Measurements from ENCODE around the gene NUAK1.

NUAK1 gene

GRCh38 chr12:106073179-106073578 is 65.6 kb downstream of the NUAK1 start:
- H3K9me3 Mint-ChIP-seq: no peaks in the 10 kb centered on the region
- peaks cover 0 to 33% of the 10 kb centered on the region in 2 donors for H3K27me3 Mint-ChIP-seq
- H3K36me3 Mint-ChIP-seq (ENCODE audit: insufficient read depth): no peaks in the 10 kb centered on the region
- no peak for DNase-seq
- ATAC-seq (replicated peaks): no peak
- H3K27ac Mint-ChIP-seq: no peak overlapping the region
- no peak overlapping the region for H3K4me3 Mint-ChIP-seq
- H3K4me1 Mint-ChIP-seq (ENCODE audit: low read depth in 2 of 2): no peaks in the 10 kb centered on the region

- ATAC-seq (replicated peaks) (no peak), DNase-seq (no peak)
- Mint-ChIP-seq H3K27me3 (peaks cover 0 to 31% of the 10 kb centered on the region in 2 donors), H3K4me3 (no peak overlapping the region), H3K9me3 (no peaks in the 10 kb centered on the region), H3K36me3 (ENCODE audit: insufficient read depth) (no peaks in the 10 kb centered on the region), H3K4me1 (ENCODE audit: low read depth in 2 of 2) (no peaks in the 10 kb centered on the region), H3K27ac (no peak overlapping the region)
Observed at GRCh38 chr12:106072751-106073150, 66.0 kb downstream of the NUAK1 start.

- ATAC-seq (replicated peaks) (no peak), DNase-seq (no peak)
- no peak overlapping the region for H3K4me3 Mint-ChIP-seq
- peaks cover 0 to 20% of the 10 kb centered on the region in 2 donors for H3K27me3 Mint-ChIP-seq
- no peaks in the 10 kb centered on the region for H3K9me3 Mint-ChIP-seq
- H3K27ac Mint-ChIP-seq: no peak overlapping the region
- no peaks in the 10 kb centered on the region for H3K36me3 Mint-ChIP-seq (ENCODE audit: insufficient read depth)
- no peaks in the 10 kb centered on the region for H3K4me1 Mint-ChIP-seq (ENCODE audit: low read depth in 2 of 2)
Observed at GRCh38 chr12:106071686-106072085, 67.1 kb downstream of the NUAK1 start.

GRCh38 chr12:106070611-106071010 is 68.1 kb downstream of the NUAK1 start:
- H3K27me3 Mint-ChIP-seq: peaks cover 0 to 16% of the 10 kb centered on the region in 2 donors
- H3K27ac Mint-ChIP-seq: no peak overlapping the region
- H3K9me3 Mint-ChIP-seq: no peaks in the 10 kb centered on the region

GRCh38 chr12:106070147-106070546 is 68.6 kb downstream of the NUAK1 start:
- ATAC-seq (replicated peaks): no peak

More at GRCh38 chr12:106070611-106071010, 68.1 kb downstream of the NUAK1 start:
- Mint-ChIP-seq H3K36me3 (ENCODE audit: insufficient read depth) (no peaks in the 10 kb centered on the region), H3K4me3 (no peak overlapping the region), H3K4me1 (ENCODE audit: low read depth in 2 of 2) (no peaks in the 10 kb centered on the region)
- ATAC-seq (replicated peaks): no peak
- DNase-seq: no peak

GRCh38 chr12:106068296-106068695 is 70.5 kb downstream of the NUAK1 start:
- Mint-ChIP-seq H3K36me3 (ENCODE audit: insufficient read depth) (no peaks in the 10 kb centered on the region), H3K9me3 (no peaks in the 10 kb centered on the region), H3K27ac (no peak overlapping the region), H3K4me3 (no peak overlapping the region), H3K4me1 (ENCODE audit: low read depth in 2 of 2) (no peaks in the 10 kb centered on the region), H3K27me3 (peaks cover 0 to 5% of the 10 kb centered on the region in 2 donors)
- ATAC-seq (replicated peaks) (no peak), DNase-seq (no peak)

More at GRCh38 chr12:106070147-106070546, 68.6 kb downstream of the NUAK1 start:
- DNase-seq: no peak
- H3K9me3 Mint-ChIP-seq: no peaks in the 10 kb centered on the region
- H3K4me1 Mint-ChIP-seq (ENCODE audit: low read depth in 2 of 2): no peaks in the 10 kb centered on the region
- peaks cover 0 to 14% of the 10 kb centered on the region in 2 donors for H3K27me3 Mint-ChIP-seq
- no peak overlapping the region for H3K4me3 Mint-ChIP-seq
- H3K36me3 Mint-ChIP-seq (ENCODE audit: insufficient read depth): no peaks in the 10 kb centered on the region
- no peak overlapping the region for H3K27ac Mint-ChIP-seq

- ATAC-seq (replicated peaks) (no peak), DNase-seq (no peak)
- Mint-ChIP-seq H3K9me3 (no peaks in the 10 kb centered on the region), H3K4me1 (ENCODE audit: low read depth in 2 of 2) (no peaks in the 10 kb centered on the region), H3K4me3 (no peak overlapping the region), H3K27ac (no peak overlapping the region), H3K36me3 (ENCODE audit: insufficient read depth) (no peaks in the 10 kb centered on the region), H3K27me3 (no peaks in the 10 kb centered on the region)
Observed at GRCh38 chr12:106067606-106068205, 71.0 kb downstream of the NUAK1 start.

GRCh38 chr12:106066726-106067325 is 71.9 kb downstream of the NUAK1 start:
- Mint-ChIP-seq H3K36me3 (ENCODE audit: insufficient read depth) (no peaks in the 10 kb centered on the region), H3K27me3 (no peaks in the 10 kb centered on the region), H3K4me1 (ENCODE audit: low read depth in 2 of 2) (no peaks in the 10 kb centered on the region), H3K27ac (no peak overlapping the region), H3K4me3 (no peak overlapping the region), H3K9me3 (no peaks in the 10 kb centered on the region)
- DNase-seq (no peak), ATAC-seq (replicated peaks) (no peak)

- no peak for ATAC-seq (replicated peaks)
- H3K27me3 Mint-ChIP-seq: no peaks in the 10 kb centered on the region
- no peaks in the 10 kb centered on the region for H3K36me3 Mint-ChIP-seq (ENCODE audit: insufficient read depth)
- no peaks in the 10 kb centered on the region for H3K4me1 Mint-ChIP-seq (ENCODE audit: low read depth in 2 of 2)
- no peak overlapping the region for H3K4me3 Mint-ChIP-seq
- no peaks in the 10 kb centered on the region for H3K9me3 Mint-ChIP-seq
- DNase-seq: no peak
- no peak overlapping the region for H3K27ac Mint-ChIP-seq
Observed at GRCh38 chr12:106066051-106066705, 72.6 kb downstream of the NUAK1 start.

GRCh38 chr12:106065506-106065905 is 73.2 kb downstream of the NUAK1 start:
- DNase-seq (no peak), ATAC-seq (replicated peaks) (no peak)
- no peaks in the 10 kb centered on the region for H3K4me1 Mint-ChIP-seq (ENCODE audit: low read depth in 2 of 2)
- no peak overlapping the region for H3K27ac Mint-ChIP-seq
- no peaks in the 10 kb centered on the region for H3K9me3 Mint-ChIP-seq
- no peaks in the 10 kb centered on the region for H3K36me3 Mint-ChIP-seq (ENCODE audit: insufficient read depth)
- no peaks in the 10 kb centered on the region for H3K27me3 Mint-ChIP-seq
- no peak overlapping the region for H3K4me3 Mint-ChIP-seq

GRCh38 chr12:106064721-106065021 is 74.1 kb downstream of the NUAK1 start:
- Mint-ChIP-seq H3K9me3 (no peaks in the 10 kb centered on the region), H3K4me3 (no peak overlapping the region), H3K27ac (no peak overlapping the region), H3K4me1 (ENCODE audit: low read depth in 2 of 2) (no peaks in the 10 kb centered on the region), H3K36me3 (ENCODE audit: insufficient read depth) (no peaks in the 10 kb centered on the region), H3K27me3 (no peaks in the 10 kb centered on the region)
- DNase-seq: no peak
- ATAC-seq (replicated peaks): no peak

- Mint-ChIP-seq H3K27ac (no peak overlapping the region), H3K4me1 (ENCODE audit: low read depth in 2 of 2) (no peaks in the 10 kb centered on the region), H3K4me3 (no peak overlapping the region), H3K9me3 (no peaks in the 10 kb centered on the region), H3K36me3 (ENCODE audit: insufficient read depth) (no peaks in the 10 kb centered on the region), H3K27me3 (no peaks in the 10 kb centered on the region)
- no peak for DNase-seq
- ATAC-seq (replicated peaks): no peak
Observed at GRCh38 chr12:106063826-106064720, 74.7 kb downstream of the NUAK1 start.

- Mint-ChIP-seq H3K27ac (no peak overlapping the region), H3K9me3 (no peaks in the 10 kb centered on the region), H3K4me3 (no peak overlapping the region), H3K27me3 (no peaks in the 10 kb centered on the region), H3K4me1 (ENCODE audit: low read depth in 2 of 2) (no peaks in the 10 kb centered on the region), H3K36me3 (ENCODE audit: insufficient read depth) (no peaks in the 10 kb centered on the region)
- DNase-seq (no peak), ATAC-seq (replicated peaks) (no peak)
Observed at GRCh38 chr12:106062693-106063092, 76.1 kb downstream of the NUAK1 start.
